H9 (cell line): ENCODE data around the gene ARHGAP15. TPM values are rescaled to one million over a fixed set of nuclear protein-coding genes. Genes with fewer than 3 reads are reported as not detected.

Experiments used
- DNase-seq: peaks from one replicate; pipeline ENCODE4 v3.0.0-alpha.2; 2017
- H2AFZ ChIP-seq: one replicate; pipeline ENCODE4 v1.6.1; 2013; ENCODE audit warnings: mild to moderate bottlenecking, low read length, control low read depth, moderate library complexity
- H2AK5ac ChIP-seq: 2 replicates; pipeline ENCODE4 v1.6.1; 2013; ENCODE audit warnings: low read length, control low read depth, mixed read lengths; ENCODE audit not compliant: insufficient read length
- H2BK120ac ChIP-seq: one replicate; pipeline ENCODE4 v1.6.1; 2013; ENCODE audit warnings: low read depth, mild to moderate bottlenecking, low read length, control low read depth, inconsistent platforms; ENCODE audit not compliant: poor library complexity, severe bottlenecking
- H2BK12ac ChIP-seq: 2 replicates; pipeline ENCODE4 v1.6.1; 2013; ENCODE audit warnings: low read length, control low read depth, mixed read lengths, low read depth; ENCODE audit not compliant: insufficient read length
- H2BK15ac ChIP-seq: 2 replicates; pipeline ENCODE4 v1.6.1; 2013; ENCODE audit warnings: low read depth, low read length, control low read depth
- H2BK20ac ChIP-seq: one replicate; pipeline ENCODE4 v1.6.1; 2013; ENCODE audit warnings: low read depth, mild to moderate bottlenecking, low read length, control low read depth, inconsistent platforms; ENCODE audit not compliant: poor library complexity, severe bottlenecking
- H2BK5ac ChIP-seq: 2 replicates; pipeline ENCODE4 v1.6.1; 2013; ENCODE audit warnings: low read length, control low read depth, mixed read lengths; ENCODE audit not compliant: insufficient read length
- H3K14ac ChIP-seq: 2 replicates; pipeline ENCODE4 v1.6.1; 2013; ENCODE audit warnings: low read length, control low read depth; ENCODE audit not compliant: insufficient read depth
- H3K18ac ChIP-seq: 2 replicates; pipeline ENCODE4 v1.6.1; 2013; ENCODE audit warnings: low read depth, mild to moderate bottlenecking, mixed read lengths, low read length, control low read depth; ENCODE audit not compliant: insufficient read length
- H3K23ac ChIP-seq: 2 replicates; pipeline ENCODE4 v1.6.1; 2013; ENCODE audit warnings: low read length, control low read depth, mixed read lengths, low read depth; ENCODE audit not compliant: insufficient read length
- H3K23me2 ChIP-seq: 2 replicates; pipeline ENCODE4 v1.6.1; 2013; ENCODE audit warnings: low read depth, mild to moderate bottlenecking, mixed read lengths, low read length, control low read depth; ENCODE audit not compliant: insufficient read length, poor library complexity, severe bottlenecking
- H3K27ac ChIP-seq: 2 replicates; pipeline ENCODE4 v1.5.1; 2013; ENCODE audit warnings: low read length, control low read depth, mixed read lengths, low read depth; ENCODE audit not compliant: insufficient read length
- H3K27me3 ChIP-seq: 2 replicates; pipeline ENCODE4 v1.6.1; 2013; ENCODE audit warnings: low read length, control low read depth, inconsistent platforms; ENCODE audit not compliant: insufficient read depth
- H3K4ac ChIP-seq: 2 replicates; pipeline ENCODE4 v1.6.1; 2013; ENCODE audit warnings: low read depth, mild to moderate bottlenecking, control low read depth, inconsistent platforms, low read length, moderate library complexity
- H3K4me1 ChIP-seq: 2 replicates; pipeline ENCODE4 v1.6.1; 2013; ENCODE audit warnings: low read length, control low read depth, inconsistent platforms; ENCODE audit not compliant: insufficient read depth
- H3K4me2 ChIP-seq: 2 replicates; pipeline ENCODE4 v1.6.1; 2013; ENCODE audit warnings: low read length, control low read depth, mixed read lengths; ENCODE audit not compliant: insufficient read length, insufficient read depth
- H3K56ac ChIP-seq: 2 replicates; pipeline ENCODE4 v1.6.1; 2013; ENCODE audit warnings: low read depth, mild to moderate bottlenecking, mixed read lengths, low read length, control low read depth; ENCODE audit not compliant: insufficient read length
- H3K79me1 ChIP-seq: 2 replicates; pipeline ENCODE4 v1.6.1; 2013; ENCODE audit warnings: low read depth, mild to moderate bottlenecking, moderate library complexity, low read length, control low read depth, inconsistent platforms; ENCODE audit not compliant: insufficient read depth, poor library complexity, severe bottlenecking
- H3K79me2 ChIP-seq: 2 replicates; pipeline ENCODE4 v1.6.1; 2013; ENCODE audit warnings: low read length, control low read depth, inconsistent platforms; ENCODE audit not compliant: insufficient read depth
- H3K9ac ChIP-seq: 2 replicates; pipeline ENCODE4 v1.6.1; 2013; ENCODE audit warnings: low read length, control low read depth, mixed read lengths; ENCODE audit not compliant: insufficient read length; ENCODE audit errors: extremely low read depth
- H3K9me3 ChIP-seq: one replicate; pipeline ENCODE4 v1.6.1; 2013; ENCODE audit warnings: low read depth, low read length, inconsistent platforms; ENCODE audit not compliant: control insufficient read depth
- H3T11ph ChIP-seq: one replicate; pipeline ENCODE4 v1.6.1; 2013; ENCODE audit warnings: mild to moderate bottlenecking, low read length, control low read depth, inconsistent platforms
- H4K20me1 ChIP-seq: one replicate; pipeline ENCODE4 v1.6.1; 2013; ENCODE audit not compliant: control insufficient read depth, insufficient read length, insufficient read depth
- H4K5ac ChIP-seq: 2 replicates; pipeline ENCODE4 v1.6.1; 2013; ENCODE audit warnings: low read depth, mild to moderate bottlenecking, mixed read lengths, low read length, control low read depth; ENCODE audit not compliant: insufficient read length
- H4K8ac ChIP-seq: replicated peaks from 2 replicates; pipeline ENCODE4 v1.6.1; 2013; ENCODE audit warnings: low read length, control low read depth, mixed read lengths, low read depth; ENCODE audit not compliant: insufficient read length
- H4K91ac ChIP-seq: 2 replicates; pipeline ENCODE4 v1.6.1; 2013; ENCODE audit warnings: low read depth, mild to moderate bottlenecking, moderate library complexity, mixed read lengths, low read length, control low read depth; ENCODE audit not compliant: insufficient read length
- H3K27ac Mint-ChIP-seq, 3 experiments: 2 replicates in 2 of 3; 3 replicates in 1 of 3; pipeline ENCODE4 v1.8.0; 2020 to 2021; ENCODE audit warnings: mixed read lengths in 3 of 3, mild to moderate bottlenecking in 1 of 3, moderate library complexity in 1 of 3
- H3K27me3 Mint-ChIP-seq: 2 replicates; pipeline ENCODE4 v1.8.0; 2021; ENCODE audit warnings: low read depth, mild to moderate bottlenecking, moderate library complexity, mixed read lengths
- H3K36me3 Mint-ChIP-seq, 3 experiments: 2 replicates in 2 of 3; 3 replicates in 1 of 3; pipeline ENCODE4 v1.8.0; 2020 to 2021; ENCODE audit warnings: low read depth in 3 of 3, mixed read lengths in 3 of 3; ENCODE audit not compliant: insufficient read depth in 1 of 3
- H3K4me1 Mint-ChIP-seq, 2 experiments: 2 replicates each; pipeline ENCODE4 v1.8.0; 2020; ENCODE audit warnings: mixed read lengths in 2 of 2
- H3K4me3 Mint-ChIP-seq, 2 experiments: 2 replicates in 1 of 2; 3 replicates in 1 of 2; pipeline ENCODE4 v1.8.0; 2020 to 2021; ENCODE audit warnings: mild to moderate bottlenecking in 2 of 2, mixed read lengths in 2 of 2, moderate library complexity in 1 of 2
- H3K9me3 Mint-ChIP-seq, 2 experiments: 2 replicates in 1 of 2; 3 replicates in 1 of 2; pipeline ENCODE4 v1.8.0; 2020; ENCODE audit warnings: mild to moderate bottlenecking in 2 of 2, mixed read lengths in 2 of 2, moderate library complexity in 1 of 2
- total RNA-seq: library from RNA; stranded (reverse); gene quantifications from 2 replicates; pipeline ENCODE4 v1.2.1, GENCODE V29; 2021
- TF ChIP-seq, protein P1 (sequence below): fragments of 200-600 bp; sonication (generic); conservative IDR thresholded peaks from 3 replicates; pipeline ENCODE4 v1.8.0; 2021; ENCODE audit warnings: antibody characterized with exemption, mild to moderate bottlenecking

Gene ARHGAP15
- total RNA-seq, 1 experiment from 2014 or later, result not detected

DNA sequence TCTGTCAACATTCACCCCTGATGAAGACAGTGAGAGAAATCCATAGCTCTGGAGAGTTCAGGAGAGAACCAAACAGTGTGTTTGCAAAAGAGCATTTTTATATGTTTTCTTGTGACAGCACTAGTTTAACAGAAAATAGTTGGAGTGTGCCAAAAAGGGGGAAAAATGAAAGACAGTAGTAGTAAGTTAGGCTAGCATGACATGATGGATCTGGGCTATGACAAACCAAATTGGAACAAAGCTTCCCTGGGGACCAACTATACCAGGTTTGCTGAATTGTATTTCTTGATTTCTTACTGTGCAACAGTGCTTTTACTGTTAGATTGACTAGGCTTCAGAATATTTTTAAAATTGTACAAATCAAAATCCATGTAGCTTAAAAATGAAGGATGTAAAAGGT, 159.8 kb downstream of the ARHGAP15 start:
- Histone ChIP-seq H3K27ac (no peak overlapping the region), H3K27me3 (no peaks in the 10 kb centered on the region)
- no peaks in the 10 kb centered on the region for H3K4me1 Mint-ChIP-seq

More for the DNA sequence above, 159.8 kb downstream of the ARHGAP15 start:
- no peak overlapping the region for H2AFZ ChIP-seq
- no peaks in the 10 kb centered on the region for H3K79me1 ChIP-seq
- Mint-ChIP-seq H3K27me3 (no peaks in the 10 kb centered on the region), H3K9me3 (no peaks in the 10 kb centered on the region), H3K27ac (no peak overlapping the region; a peak in 1 of 7 replicates), H3K4me3 (no peak overlapping the region), H3K36me3 (no peaks in the 10 kb centered on the region)
- no peak for DNase-seq
- no peak overlapping the region for H3K4me2 ChIP-seq
- H4K91ac ChIP-seq, result no peak overlapping the region
- no peak overlapping the region for H3K18ac ChIP-seq
- H4K8ac ChIP-seq, result no peak overlapping the region
- H3K79me2 ChIP-seq, result no peaks in the 10 kb centered on the region
- H3K23ac ChIP-seq, result no peak overlapping the region
- no peak overlapping the region for H3K56ac ChIP-seq
- no peak overlapping the region for H3T11ph ChIP-seq
- TF ChIP-seq, protein P1, sequence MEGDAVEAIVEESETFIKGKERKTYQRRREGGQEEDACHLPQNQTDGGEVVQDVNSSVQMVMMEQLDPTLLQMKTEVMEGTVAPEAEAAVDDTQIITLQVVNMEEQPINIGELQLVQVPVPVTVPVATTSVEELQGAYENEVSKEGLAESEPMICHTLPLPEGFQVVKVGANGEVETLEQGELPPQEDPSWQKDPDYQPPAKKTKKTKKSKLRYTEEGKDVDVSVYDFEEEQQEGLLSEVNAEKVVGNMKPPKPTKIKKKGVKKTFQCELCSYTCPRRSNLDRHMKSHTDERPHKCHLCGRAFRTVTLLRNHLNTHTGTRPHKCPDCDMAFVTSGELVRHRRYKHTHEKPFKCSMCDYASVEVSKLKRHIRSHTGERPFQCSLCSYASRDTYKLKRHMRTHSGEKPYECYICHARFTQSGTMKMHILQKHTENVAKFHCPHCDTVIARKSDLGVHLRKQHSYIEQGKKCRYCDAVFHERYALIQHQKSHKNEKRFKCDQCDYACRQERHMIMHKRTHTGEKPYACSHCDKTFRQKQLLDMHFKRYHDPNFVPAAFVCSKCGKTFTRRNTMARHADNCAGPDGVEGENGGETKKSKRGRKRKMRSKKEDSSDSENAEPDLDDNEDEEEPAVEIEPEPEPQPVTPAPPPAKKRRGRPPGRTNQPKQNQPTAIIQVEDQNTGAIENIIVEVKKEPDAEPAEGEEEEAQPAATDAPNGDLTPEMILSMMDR, result no peak
- no peak overlapping the region for H3K9ac ChIP-seq
- no peak overlapping the region for H2BK12ac ChIP-seq
- no peaks in the 10 kb centered on the region for H3K23me2 ChIP-seq
- H3K4me1 ChIP-seq, result no peaks in the 10 kb centered on the region
- no peak overlapping the region for H2BK5ac ChIP-seq
- no peak overlapping the region for H2BK15ac ChIP-seq
- no peak overlapping the region for H2BK120ac ChIP-seq
- no peak overlapping the region for H4K5ac ChIP-seq
- H4K20me1 ChIP-seq, result no peaks in the 10 kb centered on the region
- no peak overlapping the region for H2AK5ac ChIP-seq
- no peak overlapping the region for H3K4ac ChIP-seq
- H3K9me3 ChIP-seq, result no peaks in the 10 kb centered on the region
- H3K14ac ChIP-seq, result no peak overlapping the region
- no peak overlapping the region for H2BK20ac ChIP-seq
